22Rv1 (cell line): Measurements from ENCODE around the gene LANCL1.

Source experiments
- ZFX ChIP-seq: fragments of 450-650 bp; IDR thresholded peaks from 2 replicates; pipeline ENCODE4 v1.6.1; 2017; ENCODE audit warnings: antibody characterized with exemption, borderline replicate concordance
- TF ChIP-seq, protein P1 (sequence below): fragments of 450-650 bp; IDR thresholded peaks from 2 replicates; pipeline ENCODE4 v1.5.1; 2017; ENCODE audit warnings: mild to moderate bottlenecking

DNA sequence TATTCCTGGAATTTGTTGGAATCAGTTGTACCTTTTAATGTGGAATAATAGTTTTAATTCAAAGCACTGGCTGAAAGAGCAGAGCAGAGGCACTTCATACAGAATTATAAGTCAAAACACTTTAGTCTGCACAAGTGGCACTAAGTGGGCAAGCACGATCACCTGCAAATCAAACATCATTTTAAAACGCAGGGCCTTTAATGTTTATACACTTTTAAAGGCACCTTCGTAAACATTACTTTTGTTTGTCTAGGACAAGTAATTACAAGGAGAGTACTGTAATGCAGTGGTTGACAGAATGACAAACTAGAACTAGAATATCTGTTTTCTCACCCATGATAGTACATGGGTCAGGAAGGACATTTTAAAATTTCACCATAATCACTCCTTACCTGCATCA is 36.4 kb downstream of the LANCL1 start:
- TF ChIP-seq, protein P1, sequence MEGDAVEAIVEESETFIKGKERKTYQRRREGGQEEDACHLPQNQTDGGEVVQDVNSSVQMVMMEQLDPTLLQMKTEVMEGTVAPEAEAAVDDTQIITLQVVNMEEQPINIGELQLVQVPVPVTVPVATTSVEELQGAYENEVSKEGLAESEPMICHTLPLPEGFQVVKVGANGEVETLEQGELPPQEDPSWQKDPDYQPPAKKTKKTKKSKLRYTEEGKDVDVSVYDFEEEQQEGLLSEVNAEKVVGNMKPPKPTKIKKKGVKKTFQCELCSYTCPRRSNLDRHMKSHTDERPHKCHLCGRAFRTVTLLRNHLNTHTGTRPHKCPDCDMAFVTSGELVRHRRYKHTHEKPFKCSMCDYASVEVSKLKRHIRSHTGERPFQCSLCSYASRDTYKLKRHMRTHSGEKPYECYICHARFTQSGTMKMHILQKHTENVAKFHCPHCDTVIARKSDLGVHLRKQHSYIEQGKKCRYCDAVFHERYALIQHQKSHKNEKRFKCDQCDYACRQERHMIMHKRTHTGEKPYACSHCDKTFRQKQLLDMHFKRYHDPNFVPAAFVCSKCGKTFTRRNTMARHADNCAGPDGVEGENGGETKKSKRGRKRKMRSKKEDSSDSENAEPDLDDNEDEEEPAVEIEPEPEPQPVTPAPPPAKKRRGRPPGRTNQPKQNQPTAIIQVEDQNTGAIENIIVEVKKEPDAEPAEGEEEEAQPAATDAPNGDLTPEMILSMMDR = no peak
- no peak for TF ChIP-seq ZFX
